ENCODE data around the gene FAM168A. TPM values are rescaled to one million over a fixed set of nuclear protein-coding genes. Genes with fewer than 3 reads are reported as not detected.
"Not testable (repeated sequence)": the region's sequence is repeated elsewhere in the genome, so short reads cannot be mapped to it uniquely, and the experiment has no call there.

The FAM168A gene
- total and polyA plus RNA-seq, 12 donors, result 7.7 to 41.8 (median 35.3) TPM

DNA sequence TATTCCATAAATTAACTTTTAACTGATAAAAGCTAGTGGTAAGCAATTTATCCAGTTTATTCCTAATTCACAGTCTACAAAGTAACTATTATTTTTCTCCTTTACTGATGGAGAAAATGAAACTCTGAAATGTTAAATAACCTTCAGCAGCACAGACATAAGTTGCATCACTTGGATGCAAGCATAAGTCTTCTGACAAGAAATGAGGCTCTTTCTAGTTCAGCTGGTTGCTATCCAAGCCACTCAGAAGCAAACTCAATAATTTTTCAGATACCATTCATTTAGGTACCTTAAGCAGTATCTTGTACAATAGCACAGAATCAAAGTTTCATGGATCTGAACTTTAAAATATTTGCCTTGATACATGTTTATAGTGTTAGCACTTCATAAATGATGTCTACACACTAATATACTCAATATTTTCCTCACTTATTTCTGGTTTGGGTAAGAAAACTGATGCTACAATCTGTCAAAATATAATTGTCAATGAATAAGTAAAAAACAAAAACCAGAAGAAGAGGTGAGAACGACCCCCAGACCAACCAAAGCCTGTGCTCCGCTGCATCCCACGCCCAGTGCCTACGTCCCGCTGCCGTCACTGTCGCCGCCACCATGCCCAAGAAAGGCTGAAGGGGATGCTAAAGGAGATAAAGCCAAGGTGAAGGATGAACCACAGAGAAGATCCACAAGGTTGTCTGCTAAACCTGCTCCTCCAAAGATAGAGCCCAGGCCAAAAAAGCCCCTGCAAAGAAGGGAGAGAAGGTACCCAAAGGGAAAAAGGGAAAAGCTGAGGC, 18.1 kb downstream of the FAM168A start:
- DNase-seq, result no peak
- Histone ChIP-seq H3K9me3 (replicated peaks in 1 of 3) (no peaks in the 10 kb centered on the region), H3K27ac (no peak overlapping the region), H3K27me3 (no peaks in the 10 kb centered on the region), H3K4me3 (no peak overlapping the region), H3K4me1 (replicated peaks in 1 of 2) (no peaks in the 10 kb centered on the region), H3K36me3 (replicated peaks in 1 of 2) (no peaks in the 10 kb centered on the region)
- intact Hi-C loops (cut with DNase I), result no loop called here
- TF ChIP-seq POLR2A (IDR thresholded peaks at IDR 0.05), result no peak
- TF ChIP-seq, protein P1, sequence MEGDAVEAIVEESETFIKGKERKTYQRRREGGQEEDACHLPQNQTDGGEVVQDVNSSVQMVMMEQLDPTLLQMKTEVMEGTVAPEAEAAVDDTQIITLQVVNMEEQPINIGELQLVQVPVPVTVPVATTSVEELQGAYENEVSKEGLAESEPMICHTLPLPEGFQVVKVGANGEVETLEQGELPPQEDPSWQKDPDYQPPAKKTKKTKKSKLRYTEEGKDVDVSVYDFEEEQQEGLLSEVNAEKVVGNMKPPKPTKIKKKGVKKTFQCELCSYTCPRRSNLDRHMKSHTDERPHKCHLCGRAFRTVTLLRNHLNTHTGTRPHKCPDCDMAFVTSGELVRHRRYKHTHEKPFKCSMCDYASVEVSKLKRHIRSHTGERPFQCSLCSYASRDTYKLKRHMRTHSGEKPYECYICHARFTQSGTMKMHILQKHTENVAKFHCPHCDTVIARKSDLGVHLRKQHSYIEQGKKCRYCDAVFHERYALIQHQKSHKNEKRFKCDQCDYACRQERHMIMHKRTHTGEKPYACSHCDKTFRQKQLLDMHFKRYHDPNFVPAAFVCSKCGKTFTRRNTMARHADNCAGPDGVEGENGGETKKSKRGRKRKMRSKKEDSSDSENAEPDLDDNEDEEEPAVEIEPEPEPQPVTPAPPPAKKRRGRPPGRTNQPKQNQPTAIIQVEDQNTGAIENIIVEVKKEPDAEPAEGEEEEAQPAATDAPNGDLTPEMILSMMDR (IDR thresholded peaks at IDR 0.05), result no peak
- WGBS, 4 donors, result 89 to 97% (median 94%) methylated on average over 8 of the region's 8 CpGs

DNA sequence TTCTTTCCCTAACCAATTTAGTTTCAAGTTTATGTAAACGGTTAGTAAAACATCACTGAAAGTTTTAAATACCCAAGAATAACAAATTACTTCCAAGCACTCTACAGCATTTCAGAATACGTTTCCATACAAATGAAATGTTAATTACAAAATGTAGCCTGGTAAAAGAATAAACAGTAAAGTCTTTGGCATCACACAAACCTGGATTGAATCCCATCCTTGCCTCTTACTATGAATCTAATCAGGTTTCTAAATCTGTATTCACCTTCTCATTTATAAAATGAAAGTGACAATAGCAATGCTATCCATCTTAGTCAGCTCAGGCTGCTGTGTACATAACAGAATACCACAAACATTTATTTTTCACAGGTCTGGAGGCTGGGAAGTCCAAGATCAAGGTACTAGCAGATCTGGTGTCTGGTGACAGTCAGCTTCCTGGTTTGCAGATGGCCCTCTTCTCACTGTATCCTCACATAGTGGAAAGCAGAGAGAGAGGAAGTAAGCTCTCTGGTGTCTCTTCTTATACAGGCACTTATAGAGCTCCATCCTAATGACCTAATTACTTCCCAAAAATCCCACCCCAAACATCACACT, 19.2 kb downstream of the FAM168A start:
- H3K27me3 ChIP-seq, result no peaks in the 10 kb centered on the region
- no peaks in the 10 kb centered on the region for H3K36me3 ChIP-seq (replicated peaks in 1 of 2)
- no peaks in the 10 kb centered on the region for H3K4me1 ChIP-seq (replicated peaks in 1 of 2)
- TF ChIP-seq POLR2A (IDR thresholded peaks at IDR 0.05), result no peak
- H3K27ac ChIP-seq, result no peak overlapping the region
- WGBS, 4 donors, result 78 to 89% (median 86%) methylated on average over 2 of the region's 2 CpGs
- no peak overlapping the region for H3K4me3 ChIP-seq
- no peaks in the 10 kb centered on the region for H3K9me3 ChIP-seq (replicated peaks in 1 of 3)
- intact Hi-C loops (cut with DNase I), result no loop called here
- DNase-seq, result no peak

DNA sequence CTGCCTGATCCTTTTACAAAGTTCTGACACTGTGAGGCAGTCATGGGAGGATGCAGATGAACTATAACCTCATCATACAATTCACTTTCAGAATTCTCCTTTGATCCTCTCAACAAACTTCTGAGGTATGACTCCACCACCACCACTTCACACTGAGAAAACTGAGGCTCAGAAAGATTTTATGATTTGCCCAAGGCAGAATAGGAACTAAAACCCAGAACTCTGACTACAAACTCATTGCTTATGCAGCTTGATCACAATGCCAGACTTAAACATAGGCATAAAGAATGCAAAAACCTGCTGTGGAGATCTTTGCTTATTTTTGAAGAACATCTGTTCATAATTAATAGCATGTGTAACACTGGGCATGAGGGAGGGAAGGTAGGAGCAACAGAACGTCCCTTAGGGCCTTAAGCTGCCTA, 20.4 kb downstream of the FAM168A start:
- H3K9me3 ChIP-seq (replicated peaks in 1 of 3), result no peaks in the 10 kb centered on the region
- intact Hi-C loops (cut with DNase I), result no loop called here
- no peak overlapping the region for H3K27ac ChIP-seq
- no peak for DNase-seq
- TF ChIP-seq, protein P1 (IDR thresholded peaks at IDR 0.05), result no peak
- TF ChIP-seq POLR2A (IDR thresholded peaks at IDR 0.05), result no peak
- no peaks in the 10 kb centered on the region for H3K27me3 ChIP-seq
- no peaks in the 10 kb centered on the region for H3K4me1 ChIP-seq (replicated peaks in 1 of 2)
- H3K36me3 ChIP-seq (replicated peaks in 1 of 2), result no peaks in the 10 kb centered on the region
- WGBS, 4 donors, result 58 to 100% (median 87%) methylated on average over 1 of the region's 1 CpG
- H3K4me3 ChIP-seq, result no peak overlapping the region

DNA sequence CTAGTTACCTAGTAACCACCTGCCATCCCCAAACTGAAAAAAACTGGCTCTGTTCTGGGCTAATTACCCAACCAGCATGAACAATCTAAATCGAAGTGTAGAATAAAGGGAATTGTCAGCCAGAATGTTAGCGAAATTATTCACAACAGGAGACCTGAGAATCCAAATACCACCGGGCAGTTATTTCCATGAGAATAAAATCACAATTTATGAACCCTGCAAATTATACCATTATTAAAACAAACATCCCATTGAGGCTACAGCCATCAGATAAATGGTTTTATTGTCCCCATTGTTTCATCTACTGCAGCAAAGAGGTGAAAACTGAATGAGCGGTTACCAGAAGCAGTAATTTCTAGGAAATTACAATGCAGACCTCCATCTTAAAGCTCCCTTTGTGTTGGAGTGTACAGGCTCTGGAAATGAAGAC, 21.7 kb downstream of the FAM168A start:
- H3K4me3 ChIP-seq, result no peak overlapping the region
- H3K27ac ChIP-seq, result no peak overlapping the region
- no peaks in the 10 kb centered on the region for H3K4me1 ChIP-seq (replicated peaks in 1 of 2)
- no peaks in the 10 kb centered on the region for H3K9me3 ChIP-seq (replicated peaks in 1 of 3)
- WGBS, 4 donors, result 86 to 94% (median 89%) methylated on average over 4 of the region's 4 CpGs
- no peaks in the 10 kb centered on the region for H3K36me3 ChIP-seq (replicated peaks in 1 of 2)
- no peaks in the 10 kb centered on the region for H3K27me3 ChIP-seq
- TF ChIP-seq, protein P1 (IDR thresholded peaks at IDR 0.05), result no peak
- no peak for TF ChIP-seq POLR2A (IDR thresholded peaks at IDR 0.05)
- no peak for DNase-seq
- intact Hi-C loops (cut with DNase I), result no loop called here

DNA sequence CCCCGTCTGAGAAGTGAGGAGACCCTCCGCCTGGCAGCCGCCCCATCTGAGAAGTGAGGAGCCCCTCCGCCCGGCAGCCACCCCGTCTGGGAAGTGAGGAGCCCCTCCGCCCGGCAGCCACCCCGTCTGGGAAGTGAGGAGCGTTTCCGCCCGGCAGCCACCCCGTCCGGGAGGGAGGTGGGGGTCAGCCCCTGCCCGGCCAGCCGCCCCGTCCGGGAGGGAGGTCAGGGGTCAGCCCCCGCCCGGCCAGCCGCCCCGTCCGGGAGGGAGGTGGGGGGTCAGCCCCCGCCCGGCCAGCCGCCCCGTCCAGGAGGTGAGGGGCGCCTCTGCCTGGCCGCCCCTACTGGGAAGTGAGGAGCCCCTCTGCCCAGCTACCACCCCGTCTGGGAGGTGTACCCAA, 25.9 kb downstream of the FAM168A start:
- H3K27me3 ChIP-seq; intact Hi-C loops (cut with DNase I): not testable (repeated sequence)
- 95 to 100% (median 98%) methylated on average over 9 to 30 of the region's 30 CpGs; no CpG with 5 or more reads in 1 of the 4 donors for WGBS, 4 donors

More for the DNA sequence above, 25.9 kb downstream of the FAM168A start:
- not testable (repeated sequence) for H3K4me3 ChIP-seq; H3K36me3 ChIP-seq (replicated peaks in 1 of 2); H3K27ac ChIP-seq; DNase-seq; H3K4me1 ChIP-seq (replicated peaks in 1 of 2); H3K9me3 ChIP-seq (replicated peaks in 1 of 3)
